GM19438 (cell line): ENCODE data around the gene PREB.

Source experiments
- ATAC-seq: cut with Tn5 transposase; IDR thresholded peaks from one replicate; pipeline ENCODE4 v1.9.1; 2021; ENCODE audit warnings: low read depth; ENCODE audit not compliant: unreplicated experiment

Gene PREB

GRCh38 chr2:27154488-27154887 is 20.1 kb upstream of the PREB start:
- ATAC-seq = no peak

GRCh38 chr2:27152796-27153464 is 18.5 kb upstream of the PREB start:
- ATAC-seq = no peak

GRCh38 chr2:27152102-27152795 is 17.8 kb upstream of the PREB start:
- no peak for ATAC-seq

- ATAC-seq = no peak
Observed at GRCh38 chr2:27150639-27151230, 16.3 kb upstream of the PREB start.

- ATAC-seq = no peak
Observed at GRCh38 chr2:27149570-27150405, 15.4 kb upstream of the PREB start.

GRCh38 chr2:27148801-27149439 is 14.5 kb upstream of the PREB start, which contains the start of gene TCF23:
TCF23 (plus strand) TSS chr2:27149004; CDS start chr2:27149134, 130 bp downstream.
- no peak for ATAC-seq

- ATAC-seq = no peak
Observed at GRCh38 chr2:27147935-27148334, 13.5 kb upstream of the PREB start.

GRCh38 chr2:27145682-27146081 is 11.2 kb upstream of the PREB start:
- ATAC-seq = no peak

GRCh38 chr2:27143285-27143684 is 8.8 kb upstream of the PREB start:
- no peak for ATAC-seq

GRCh38 chr2:27139310-27139709 is 4.9 kb upstream of the PREB start, which contains the start of gene PRR30:
PRR30 (minus strand) TSS chr2:27139410; CDS start chr2:27138329, 1,081 bp downstream.
- no peak for ATAC-seq

GRCh38 chr2:27138111-27138510 is 3.7 kb upstream of the PREB start:
- ATAC-seq = no peak

GRCh38 chr2:27137322-27137935 is 3.0 kb upstream of the PREB start:
- ATAC-seq = no peak

- no peak for ATAC-seq
Observed at GRCh38 chr2:27136751-27137150, 2.3 kb upstream of the PREB start.

- no peak for ATAC-seq
Observed at GRCh38 chr2:27135478-27135955, 1.1 kb upstream of the PREB start.

GRCh38 chr2:27134781-27135477 is 493 bp upstream of the PREB start:
- no peak for ATAC-seq

- ATAC-seq = no peak
Observed at GRCh38 chr2:27133195-27133875, 1.1 kb downstream of the PREB start.

GRCh38 chr2:27131429-27131828 is 3.0 kb downstream of the PREB start:
- no peak for ATAC-seq

- ATAC-seq = no peak
Observed at GRCh38 chr2:27130396-27130795, 4.0 kb downstream of the PREB start.
